Gastrocnemius medialis (tissue), 4 donors: ENCODE results near the gene LRRK1. TPM values are rescaled to one million over a fixed set of nuclear protein-coding genes. Genes with fewer than 3 reads are reported as not detected.

Source experiments
- ATAC-seq, 2 donors: fragments of 150-250 bp; one replicate each; pipeline ENCODE4 v1.9.1; 2016
- DNase-seq, 2 donors: peaks; one replicate each; pipeline ENCODE4 v3.0.0-alpha.2; 2019
- H3K27ac ChIP-seq, 4 donors: fragments of 200-600 bp; sonication (generic); 1 replicate in 1 of 4; 2 replicates in 3 of 4; pipeline ENCODE4 v1.5.1; 2016 to 2018; ENCODE audit warnings: mild to moderate bottlenecking in 2 of 4, moderate library complexity in 1 of 4
- H3K27me3 ChIP-seq, 3 donors: fragments of 200-600 bp; sonication (generic) in 2 of 3; 1 replicate in 1 of 3; 2 replicates in 2 of 3; pipeline versions ENCODE4 v1.5.1 to v1.6.0; 2016 to 2019; ENCODE audit warnings: mild to moderate bottlenecking in 1 of 3, moderate library complexity in 1 of 3
- H3K36me3 ChIP-seq, 2 donors: fragments of 200-600 bp; sonication (generic) in 1 of 2; one replicate each; pipeline ENCODE4 v1.5.1; 2017 to 2018
- H3K4me1 ChIP-seq, 2 donors: fragments of 200-600 bp; sonication (generic) in 1 of 2; one replicate each; pipeline ENCODE4 v1.5.1; 2016 to 2017; ENCODE audit warnings: mild to moderate bottlenecking in 2 of 2
- H3K4me3 ChIP-seq, 4 donors: fragments of 200-600 bp; sonication (generic) in 3 of 4; 1 replicate in 1 of 4; 2 replicates in 3 of 4; pipeline ENCODE4 v1.5.1; 2016 to 2019; ENCODE audit warnings: mild to moderate bottlenecking in 2 of 4
- H3K9me3 ChIP-seq, 3 donors: fragments of 200-600 bp; sonication (generic) in 2 of 3; 1 replicate in 1 of 3; 2 replicates in 2 of 3; pipeline ENCODE4 v1.5.1; 2016 to 2019
- CTCF ChIP-seq, 5 experiments: fragments of 450-650 bp in 3 of 5; fragments of 200-600 bp in 2 of 5; sonication (generic) in 2 of 5; IDR thresholded peaks in 4 of 5; conservative IDR thresholded peaks in 1 of 5; 1 replicate in 4 of 5; 2 replicates in 1 of 5; pipeline ENCODE4 v1.5.1; 2016 to 2019; ENCODE audit warnings: antibody characterized with exemption in 5 of 5, mild to moderate bottlenecking in 3 of 5, moderate library complexity in 3 of 5
- POLR2A ChIP-seq, 2 donors: fragments of 450-650 bp; IDR thresholded peaks; one replicate each; pipeline ENCODE4 v1.6.1; 2017; ENCODE audit warnings: antibody characterized with exemption in 2 of 2, mild to moderate bottlenecking in 2 of 2, moderate library complexity in 2 of 2
- in situ Hi-C, 4 donors: fragments of 200-750 bp; cut with MboI; loops; one replicate each; pipeline versions ENCODE4 v1.15.0 to v1.8.0; 2017; ENCODE audit warnings: low sequenced_read_pairs in 4 of 4
- intact Hi-C: fragments of 100-400 bp; cut with DNase I; formaldehyde crosslinking; loops from one replicate; pipeline ENCODE4 v1.15.1; 2023; ENCODE audit warnings: low total_unique reads
- total RNA-seq, 4 donors: library from RNA; depleted of rRNA; stranded (reverse); fragments of >200 nt; gene quantifications; one replicate each; pipeline versions ENCODE4 v1.1.0 to v1.2.3, GENCODE V29; 2016

Gene LRRK1
- total RNA-seq, 4 donors from 2014 or later = 0.87 to 5.6 (median 1.7) TPM

- DNase-seq = no peak
- ATAC-seq = no peak
- Histone ChIP-seq H3K9me3 (no peaks in the 10 kb centered on the region), H3K4me1 (no peaks in the 10 kb centered on the region), H3K36me3 (peaks cover 0 to 4% of the 10 kb centered on the region in 2 donors), H3K27ac (no peak overlapping the region), H3K4me3 (no peak overlapping the region), H3K27me3 (no peaks in the 10 kb centered on the region)
- intact Hi-C loops = no loop called here
- no peak for TF ChIP-seq CTCF (IDR thresholded peaks at IDR 0.05 in 4 of 5, conservative IDR thresholded peaks at IDR 0.05 in 1 of 5)
- no peak for TF ChIP-seq POLR2A (IDR thresholded peaks at IDR 0.05)
- in situ Hi-C loops = no loop called here
Measured at GRCh38 chr15:100988857-100989256, 69.7 kb downstream of the LRRK1 start.

GRCh38 chr15:100994597-100995446 lies 75.7 kb downstream of the LRRK1 start:
- no peak overlapping the region for H3K4me3 ChIP-seq
- H3K4me1 ChIP-seq = no peaks in the 10 kb centered on the region
- no peak for ATAC-seq
- DNase-seq = no peak
- H3K27ac ChIP-seq = no peak overlapping the region
- no peaks in the 10 kb centered on the region for H3K27me3 ChIP-seq
- intact Hi-C loops = no loop called here
- no peaks in the 10 kb centered on the region for H3K36me3 ChIP-seq
- in situ Hi-C loops = no loop called here
- TF ChIP-seq CTCF (IDR thresholded peaks at IDR 0.05 in 4 of 5, conservative IDR thresholded peaks at IDR 0.05 in 1 of 5) (no peak), POLR2A (IDR thresholded peaks at IDR 0.05) (no peak)
- no peaks in the 10 kb centered on the region for H3K9me3 ChIP-seq

- TF ChIP-seq POLR2A (IDR thresholded peaks at IDR 0.05) (no peak), CTCF (IDR thresholded peaks at IDR 0.05 in 4 of 5, conservative IDR thresholded peaks at IDR 0.05 in 1 of 5) (no peak)
- no peak overlapping the region for H3K4me3 ChIP-seq
- ATAC-seq (no peak), DNase-seq (no peak)
- in situ Hi-C loops (no loop called here), intact Hi-C loops (no loop called here)
- no peaks in the 10 kb centered on the region for H3K36me3 ChIP-seq
- no peak overlapping the region for H3K27ac ChIP-seq
- no peaks in the 10 kb centered on the region for H3K9me3 ChIP-seq
- no peaks in the 10 kb centered on the region for H3K4me1 ChIP-seq
- no peaks in the 10 kb centered on the region for H3K27me3 ChIP-seq
Measured at GRCh38 chr15:100995471-100996430, 76.6 kb downstream of the LRRK1 start.

- Histone ChIP-seq H3K36me3 (no peaks in the 10 kb centered on the region), H3K4me1 (no peaks in the 10 kb centered on the region), H3K4me3 (no peak overlapping the region), H3K27me3 (no peaks in the 10 kb centered on the region), H3K27ac (no peak overlapping the region), H3K9me3 (no peaks in the 10 kb centered on the region)
- no peak for TF ChIP-seq CTCF (IDR thresholded peaks at IDR 0.05 in 4 of 5, conservative IDR thresholded peaks at IDR 0.05 in 1 of 5)
- no peak for TF ChIP-seq POLR2A (IDR thresholded peaks at IDR 0.05)
- in situ Hi-C loops = no loop called here
- no peak for DNase-seq
- ATAC-seq = no peak
- intact Hi-C loops = no loop called here
Measured at GRCh38 chr15:100997442-100997841, 78.3 kb downstream of the LRRK1 start.
